H1 (cell line): Measurements from ENCODE around the gene SPTBN4. TPM values are rescaled to one million over a fixed set of nuclear protein-coding genes. Genes with fewer than 3 reads are reported as not detected.

Experiments
- CTCF ChIA-PET: fragments of 300-600 bp; sonication (Branson Sonifier 250); formaldehyde crosslinking; loops from one replicate; lab custom pipeline; 2021; ENCODE audit not compliant: partially characterized antibody; lab: Charles Lee
- POLR2A ChIA-PET: fragments of 300-600 bp; sonication (Branson Sonifier 250); formaldehyde crosslinking; loops from one replicate; lab custom pipeline; 2021; ENCODE audit warnings: inconsistent platforms; ENCODE audit not compliant: partially characterized antibody; lab: Charles Lee
- DNase-seq, 2 experiments: peaks; one replicate each; pipeline versions ENCODE4 v3.0.0 to v3.0.0-alpha.2; 2010 to 2022; ENCODE audit warnings: low spot score in 2 of 2, low read depth in 1 of 2, mixed read lengths in 1 of 2
- FAIRE-seq: peaks from 2 replicates; lab custom pipeline; 2011; peaks lifted over from hg19 to GRCh38; lab: Jason Lieb, UNC
- H2AFZ ChIP-seq: 2 replicates; pipeline ENCODE4 v1.8.1; 2012; ENCODE audit warnings: low read length, inconsistent platforms
- H2AK5ac ChIP-seq: 2 replicates; pipeline ENCODE4 v1.6.1; 2013; ENCODE audit warnings: low read depth, low read length
- H2BK120ac ChIP-seq: replicated peaks from 2 replicates; pipeline ENCODE3; 2013; ENCODE audit warnings: low read depth, low read length, inconsistent platforms
- H2BK12ac ChIP-seq: 2 replicates; pipeline ENCODE4 v1.6.1; 2013; ENCODE audit warnings: low read depth, low read length
- H2BK15ac ChIP-seq: 2 replicates; pipeline ENCODE4 v1.6.1; 2013; ENCODE audit warnings: low read length
- H2BK20ac ChIP-seq: 2 replicates; pipeline ENCODE4 v1.6.1; 2013; ENCODE audit warnings: low read length
- H2BK5ac ChIP-seq: 2 replicates; pipeline ENCODE4 v1.6.1; 2013; ENCODE audit warnings: low read depth, low read length
- H3K14ac ChIP-seq: 2 replicates; pipeline ENCODE4 v1.6.1; 2013; ENCODE audit warnings: inconsistent platforms; ENCODE audit not compliant: insufficient read length
- H3K18ac ChIP-seq: 2 replicates; pipeline ENCODE4 v1.6.1; 2013; ENCODE audit warnings: low read length; ENCODE audit errors: extremely low read depth
- H3K23ac ChIP-seq: 2 replicates; pipeline ENCODE4 v1.6.1; 2013; ENCODE audit warnings: inconsistent platforms; ENCODE audit not compliant: insufficient read length
- H3K23me2 ChIP-seq: 2 replicates; pipeline ENCODE4 v1.6.1; 2013; ENCODE audit warnings: low read depth, low read length
- H3K27ac ChIP-seq: 2 replicates; pipeline ENCODE4 v1.6.1; 2011; ENCODE audit warnings: low read depth, low read length, inconsistent platforms
- H3K27me3 ChIP-seq, 4 experiments: replicated peaks in 1 of 4; 1 replicate in 1 of 4; 2 replicates in 3 of 4; pipeline versions ENCODE4 v1.6.1 to v1.8.1; 2011 to 2013; ENCODE audit warnings: low read length in 3 of 4, mild to moderate bottlenecking in 3 of 4, inconsistent platforms in 2 of 4, mixed read lengths in 2 of 4, moderate library complexity in 1 of 4; ENCODE audit not compliant: control insufficient read depth in 3 of 4, insufficient read depth in 3 of 4; ENCODE audit errors: extremely low read depth in 1 of 4
- H3K36me3 ChIP-seq, 4 experiments: 2 replicates each; pipeline versions ENCODE4 v1.6.1 to v1.8.1; 2011 to 2013; ENCODE audit warnings: mild to moderate bottlenecking in 4 of 4, low read length in 3 of 4, moderate library complexity in 2 of 4, control low read depth in 1 of 4, inconsistent platforms in 1 of 4; ENCODE audit not compliant: insufficient read depth in 4 of 4, control insufficient read depth in 2 of 4
- H3K4ac ChIP-seq: replicated peaks from 2 replicates; pipeline ENCODE3; 2013; ENCODE audit warnings: low read length, low read depth, mixed read lengths, inconsistent platforms; ENCODE audit not compliant: insufficient read length
- H3K4me1 ChIP-seq, 4 experiments: replicated peaks in 1 of 4; 1 replicate in 1 of 4; 2 replicates in 3 of 4; pipeline versions ENCODE4 v1.6.1 to v1.8.1; 2011 to 2013; ENCODE audit warnings: low read length in 3 of 4, inconsistent platforms in 2 of 4, mixed read lengths in 1 of 4; ENCODE audit not compliant: insufficient read depth in 4 of 4, control insufficient read depth in 3 of 4
- H3K4me2 ChIP-seq, 2 experiments: 2 replicates each; pipeline versions ENCODE4 v1.6.1 to v1.8.1; 2011 to 2013; ENCODE audit warnings: low read depth in 2 of 2, low read length in 2 of 2, control low read depth in 1 of 2, inconsistent platforms in 1 of 2, mild to moderate bottlenecking in 1 of 2; ENCODE audit not compliant: insufficient read depth in 1 of 2
- H3K4me3 ChIP-seq, 4 experiments: fragments of 200-600, 300-600 bp in 1 of 4; sonication (generic), shearing (Covaris generic), sonication (Bioruptor Twin) in 1 of 4; 2 replicates each; pipeline versions ENCODE4 v1.5.1 to v1.8.1; 2011 to 2016; ENCODE audit warnings: low read length in 4 of 4, low read depth in 3 of 4, control low read depth in 2 of 4, inconsistent platforms in 2 of 4, mild to moderate bottlenecking in 2 of 4, mixed read lengths in 1 of 4, moderate library complexity in 1 of 4; ENCODE audit not compliant: insufficient read depth in 2 of 4; ENCODE audit errors: extremely low read depth in 1 of 4
- H3K56ac ChIP-seq: replicated peaks from 2 replicates; pipeline ENCODE3; 2013; ENCODE audit warnings: low read depth, mild to moderate bottlenecking, mixed read lengths, low read length, inconsistent platforms; ENCODE audit not compliant: insufficient read length
- H3K79me1 ChIP-seq: 2 replicates; pipeline ENCODE4 v1.6.1; 2013; ENCODE audit warnings: low read depth, low read length, control low read depth
- H3K79me2 ChIP-seq, 2 experiments: 2 replicates each; pipeline versions ENCODE4 v1.6.1 to v1.8.1; 2012 to 2013; ENCODE audit warnings: low read length in 2 of 2, mild to moderate bottlenecking in 2 of 2, inconsistent platforms in 1 of 2; ENCODE audit not compliant: insufficient read depth in 2 of 2, control insufficient read depth in 1 of 2
- H3K9ac ChIP-seq, 4 experiments: replicated peaks in 1 of 4; 1 replicate in 1 of 4; 2 replicates in 3 of 4; pipeline versions ENCODE4 v1.6.1 to v1.8.1; 2011 to 2013; ENCODE audit warnings: low read depth in 3 of 4, low read length in 3 of 4, control low read depth in 2 of 4, mild to moderate bottlenecking in 2 of 4, moderate library complexity in 2 of 4, inconsistent platforms in 1 of 4; ENCODE audit errors: extremely low read depth in 1 of 4
- H3K9me3 ChIP-seq, 2 experiments: 2 replicates each; pipeline versions ENCODE4 v1.6.1 to v1.8.1; 2012 to 2013; ENCODE audit warnings: mild to moderate bottlenecking in 2 of 2, moderate library complexity in 2 of 2, control low read depth in 1 of 2, inconsistent platforms in 1 of 2, low read depth in 1 of 2, low read length in 1 of 2, mixed read lengths in 1 of 2; ENCODE audit not compliant: insufficient read depth in 2 of 2
- H4K20me1 ChIP-seq, 2 experiments: replicated peaks in 1 of 2; 2 replicates each; pipeline versions ENCODE3 to v1.8.1; 2011 to 2013; ENCODE audit warnings: inconsistent platforms in 2 of 2, low read length in 2 of 2, mild to moderate bottlenecking in 1 of 2; ENCODE audit not compliant: insufficient read depth in 2 of 2, control insufficient read depth in 1 of 2
- H4K5ac ChIP-seq: 2 replicates; pipeline ENCODE4 v1.6.1; 2013; ENCODE audit warnings: low read length, low read depth, mixed read lengths, inconsistent platforms; ENCODE audit not compliant: insufficient read length
- H4K8ac ChIP-seq: 2 replicates; pipeline ENCODE4 v1.8.0; 2013; ENCODE audit warnings: mild to moderate bottlenecking, moderate library complexity, low read length, inconsistent platforms; ENCODE audit not compliant: insufficient read depth; ENCODE audit errors: extremely low read depth
- H4K91ac ChIP-seq: replicated peaks from 2 replicates; pipeline ENCODE3; 2013; ENCODE audit warnings: low read length, mixed read lengths, inconsistent platforms; ENCODE audit not compliant: insufficient read length
- ATF3 ChIP-seq: IDR thresholded peaks from 2 replicates; pipeline ENCODE4 v1.6.1; 2011; ENCODE audit warnings: low read depth, mild to moderate bottlenecking, low read length; ENCODE audit not compliant: insufficient read depth
- CTBP2 ChIP-seq: IDR thresholded peaks from 2 replicates; pipeline ENCODE4 v1.7.0; 2011; ENCODE audit warnings: borderline replicate concordance, mild to moderate bottlenecking, moderate library complexity, mixed read lengths, low read length; ENCODE audit not compliant: insufficient read depth, insufficient read length
- KDM1A ChIP-seq: fragments of 200-600, 300-600 bp; sonication (generic); IDR thresholded peaks from 2 replicates; pipeline ENCODE4 v1.7.1; 2016; ENCODE audit warnings: mild to moderate bottlenecking, low read length, borderline replicate concordance
- POU5F1 ChIP-seq: IDR thresholded peaks from 2 replicates; pipeline ENCODE4 v1.6.1; 2011; ENCODE audit warnings: low read depth, mild to moderate bottlenecking, low read length, moderate library complexity
- RAD21 ChIP-seq, 2 experiments: IDR thresholded peaks in 1 of 2; conservative IDR thresholded peaks in 1 of 2; 2 replicates each; pipeline ENCODE4 v1.6.1; 2011; ENCODE audit warnings: low read depth in 2 of 2, low read length in 2 of 2, improper control_type of control experiment in 1 of 2, inconsistent platforms in 1 of 2, mild to moderate bottlenecking in 1 of 2, moderate library complexity in 1 of 2
- RFX5 ChIP-seq: IDR thresholded peaks from 2 replicates; pipeline ENCODE4 v1.6.1; 2011; ENCODE audit warnings: low read depth, low read length, improper control_type of control experiment, borderline replicate concordance
- RXRA ChIP-seq: IDR thresholded peaks from 2 replicates; pipeline ENCODE4 v1.6.1; 2011; ENCODE audit warnings: low read depth, mild to moderate bottlenecking, low read length, moderate library complexity; ENCODE audit not compliant: insufficient read depth
- TAF1 ChIP-seq: IDR thresholded peaks from 2 replicates; pipeline ENCODE4 v1.6.1; 2011; ENCODE audit warnings: mild to moderate bottlenecking, low read depth, low read length
- WGBS, 2 experiments: shearing (Covaris generic) in 1 of 2; methylation state at CpG; one replicate each; pipeline versions ENCODE4 v1.1.6 to v1.1.7; 2013 to 2015; ENCODE audit warnings: low lambda C conversion rate in 2 of 2, mixed read lengths in 2 of 2, inconsistent platforms in 1 of 2, low coverage in 1 of 2, missing lambda C conversion rate in 1 of 2; ENCODE audit not compliant: insufficient replicate concordance in 2 of 2, insufficient coverage in 1 of 2, insufficient read length in 1 of 2; ENCODE audit errors: extremely low coverage in 1 of 2, missing lambda C conversion rate in 1 of 2; 5-methylcytosine and 5-hydroxymethylcytosine counted together
- polyA plus RNA-seq, 7 experiments: library from polyadenylated mRNA; depleted of rRNA in 3 of 7; stranded (reverse) in 5 of 7; unstranded in 2 of 7; fragments of >200 nt in 5 of 7; fragments of 200-250 nt in 2 of 7; gene quantifications; 1 replicate in 5 of 7; 2 replicates in 1 of 7; 4 replicates in 1 of 7; pipeline versions ENCODE4 v1.2.1 to v1.2.3, GENCODE V29; 2011 to 2013; ENCODE audit warnings: missing spikeins in 2 of 7, mixed read lengths in 2 of 7
- total RNA-seq: library from RNA; stranded (reverse); fragmentation: NEBNext Ultra II Directional; extraction: Animal tissue kit (Norgen Biotek cat#: 25700); gene quantifications from 2 replicates; pipeline ENCODE4 v1.2.1, GENCODE V29; 2021

SPTBN4 gene
- total and polyA plus RNA-seq, 2 of the 8 experiments (the other 6 are each of a cell fraction or from before 2014, with no cell fraction given) = 1.9 to 3.0 TPM

GRCh38 chr19:40582467-40582866, 115.7 kb downstream of the SPTBN4 start:
- DNase-seq (no peak), FAIRE-seq (no peak)
- POLR2A ChIA-PET = interaction anchor here (1.2 kb wide), 1 partner anchor 12 kb away, joined by 4 read pairs; no protein-coding TSS in a partner anchor

More at GRCh38 chr19:40582467-40582866, 115.7 kb downstream of the SPTBN4 start:
- peaks cover 0 to 2% (median under 1%) of the 10 kb centered on the region in 4 experiments; a peak in 2 of 7 replicates for H3K4me1 ChIP-seq
- H2BK20ac ChIP-seq = no peak overlapping the region
- no peaks in the 10 kb centered on the region for H3K79me1 ChIP-seq
- no peak overlapping the region for H4K91ac ChIP-seq
- peaks cover 2 to 40% (median 20%) of the 10 kb centered on the region in 4 experiments; a peak in 7 of 8 replicates for H3K36me3 ChIP-seq
- H3K9ac ChIP-seq = no peak overlapping the region
- H2BK5ac ChIP-seq = no peak overlapping the region
- H3K79me2 ChIP-seq = no peaks in the 10 kb centered on the region
- no peak overlapping the region for H2BK15ac ChIP-seq
- peaks cover 2% of the 10 kb centered on the region; the same call in 1 of the 2 replicates for H3K23me2 ChIP-seq
- no peak for TF ChIP-seq TAF1
- no peak for TF ChIP-seq RXRA
- no peak for TF ChIP-seq RAD21 (IDR thresholded peaks at IDR 0.05 in 1 of 2, conservative IDR thresholded peaks at IDR 0.05 in 1 of 2; ENCODE audit: low read depth in 2 of 2, low read length in 2 of 2)
- TF ChIP-seq KDM1A = no peak
- no peak for TF ChIP-seq RFX5
- no peak for TF ChIP-seq CTBP2
- no peak for TF ChIP-seq ATF3
- no peak for TF ChIP-seq POU5F1
- H3K4ac ChIP-seq = no peak overlapping the region
- no peak overlapping the region for H3K18ac ChIP-seq
- no peaks in the 10 kb centered on the region for H3K27me3 ChIP-seq
- no peak overlapping the region for H4K8ac ChIP-seq
- no peak overlapping the region for H3K23ac ChIP-seq
- H3K9me3 ChIP-seq = no peaks in the 10 kb centered on the region
- no peak overlapping the region for H2BK120ac ChIP-seq
- H3K4me3 ChIP-seq = no peak overlapping the region
- no peak overlapping the region for H2BK12ac ChIP-seq
- H4K20me1 ChIP-seq = peaks cover 0 to 3% of the 10 kb centered on the region in 2 experiments
- H2AK5ac ChIP-seq = no peak overlapping the region
- no peak overlapping the region for H2AFZ ChIP-seq
- no peak overlapping the region for H3K56ac ChIP-seq
- no peak overlapping the region for H3K14ac ChIP-seq
- CTCF ChIA-PET = interaction anchor here (0.6 to 1.5 kb wide), 4 partner anchors 11 to 53 kb away, joined by 3 to 6 read pairs (median 4); no protein-coding TSS in a partner anchor
- no peak overlapping the region for H3K27ac ChIP-seq
- 75% methylated on average over 2 of the region's 2 CpGs; no CpG with 5 or more reads in 1 of the 2 experiments for WGBS, 2 experiments
- no peak overlapping the region for H3K4me2 ChIP-seq
- no peak overlapping the region for H4K5ac ChIP-seq
